GM21825 (cell line): ENCODE measurements around the gene MEG3.

Experiments used
- ATAC-seq: cut with Tn5 transposase; IDR thresholded peaks from one replicate; pipeline ENCODE4 v1.9.1; 2021; ENCODE audit warnings: mild to moderate bottlenecking, moderate library complexity; ENCODE audit not compliant: unreplicated experiment

The MEG3 gene

GRCh38 chr14:100862277-100862676, 36.4 kb downstream of the MEG3 start:
- ATAC-seq = no peak

- ATAC-seq = no peak
Measured at GRCh38 chr14:100862793-100863192, 36.9 kb downstream of the MEG3 start.

- no peak for ATAC-seq
Measured at GRCh38 chr14:100864206-100864605, 38.3 kb downstream of the MEG3 start.

DNA sequence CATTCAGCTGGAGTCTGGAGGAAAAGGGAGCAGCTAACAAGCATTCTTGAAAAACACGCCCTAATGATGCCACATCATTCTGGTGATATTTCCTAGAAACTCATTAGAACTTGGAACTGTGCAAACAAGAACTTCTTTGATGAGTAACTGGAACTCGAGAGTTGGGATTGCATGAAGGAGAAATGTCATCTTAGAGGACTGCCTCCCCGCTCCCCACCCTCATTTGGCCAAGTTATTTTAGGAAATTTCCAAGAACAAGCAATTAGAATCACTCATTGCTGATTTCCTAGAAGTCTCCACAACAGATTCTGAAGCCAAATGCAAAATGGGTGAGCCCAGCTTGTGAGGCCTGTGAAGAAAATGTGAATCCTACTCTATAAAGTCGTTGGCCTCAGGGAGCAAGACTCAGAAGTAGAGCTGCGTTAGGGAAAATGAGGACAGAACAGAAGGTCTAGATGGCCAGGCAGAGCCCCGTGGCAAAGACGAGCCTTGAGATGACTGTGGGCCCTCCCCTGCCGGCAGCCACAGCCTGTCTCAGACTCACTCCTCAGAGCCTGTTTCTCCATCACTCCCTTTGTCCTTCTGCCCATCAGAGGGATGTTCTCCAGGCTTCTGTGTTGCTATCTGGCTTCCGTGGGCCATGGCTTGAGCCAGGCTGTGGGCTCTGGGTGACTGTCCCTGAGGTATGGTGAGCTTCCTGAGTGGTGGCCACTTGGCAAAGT, 39.2 kb downstream of the MEG3 start:
- no peak for ATAC-seq

- ATAC-seq = no peak
Measured at GRCh38 chr14:100865682-100866591, 40.0 kb downstream of the MEG3 start.

GRCh38 chr14:100866666-100867630, 41.0 kb downstream of the MEG3 start:
- ATAC-seq = no peak

DNA sequence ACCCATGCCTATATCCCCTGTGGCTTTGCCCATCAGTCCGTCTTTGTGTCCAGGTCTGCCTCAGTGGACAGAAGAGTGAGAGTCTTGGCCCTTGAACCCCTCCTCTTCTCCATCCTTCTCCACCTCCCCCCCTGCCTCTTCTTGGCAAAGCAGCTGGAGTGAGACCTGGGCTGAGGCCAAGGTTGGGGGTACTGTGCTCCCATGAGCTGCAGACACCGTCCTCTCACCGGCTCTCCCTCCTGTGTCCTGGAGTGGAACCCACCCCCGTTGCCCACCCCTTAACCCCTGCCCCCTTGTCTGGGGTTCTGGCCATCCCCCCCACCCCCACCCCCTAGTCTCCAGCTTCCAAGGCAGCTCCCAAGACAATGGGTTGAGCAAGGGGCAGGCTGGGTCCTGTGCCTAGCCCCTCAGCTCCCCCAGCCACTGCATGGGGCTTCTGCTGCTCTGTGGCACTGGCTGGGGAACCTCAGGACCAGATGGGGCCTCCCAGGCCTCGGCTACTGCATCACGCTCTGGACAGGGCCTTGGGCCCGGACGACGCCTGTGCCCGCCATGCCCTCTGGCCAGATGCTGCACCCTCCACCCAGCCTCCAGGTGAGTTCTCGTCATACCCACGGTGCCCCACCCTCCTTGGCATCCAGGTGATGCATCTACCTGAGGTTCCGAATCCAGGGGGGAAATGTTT, 41.9 kb downstream of the MEG3 start:
- no peak for ATAC-seq

- ATAC-seq = no peak
Measured at GRCh38 chr14:100868621-100869370, 42.9 kb downstream of the MEG3 start.

GRCh38 chr14:100871234-100872186, 45.6 kb downstream of the MEG3 start:
- ATAC-seq = no peak

DNA sequence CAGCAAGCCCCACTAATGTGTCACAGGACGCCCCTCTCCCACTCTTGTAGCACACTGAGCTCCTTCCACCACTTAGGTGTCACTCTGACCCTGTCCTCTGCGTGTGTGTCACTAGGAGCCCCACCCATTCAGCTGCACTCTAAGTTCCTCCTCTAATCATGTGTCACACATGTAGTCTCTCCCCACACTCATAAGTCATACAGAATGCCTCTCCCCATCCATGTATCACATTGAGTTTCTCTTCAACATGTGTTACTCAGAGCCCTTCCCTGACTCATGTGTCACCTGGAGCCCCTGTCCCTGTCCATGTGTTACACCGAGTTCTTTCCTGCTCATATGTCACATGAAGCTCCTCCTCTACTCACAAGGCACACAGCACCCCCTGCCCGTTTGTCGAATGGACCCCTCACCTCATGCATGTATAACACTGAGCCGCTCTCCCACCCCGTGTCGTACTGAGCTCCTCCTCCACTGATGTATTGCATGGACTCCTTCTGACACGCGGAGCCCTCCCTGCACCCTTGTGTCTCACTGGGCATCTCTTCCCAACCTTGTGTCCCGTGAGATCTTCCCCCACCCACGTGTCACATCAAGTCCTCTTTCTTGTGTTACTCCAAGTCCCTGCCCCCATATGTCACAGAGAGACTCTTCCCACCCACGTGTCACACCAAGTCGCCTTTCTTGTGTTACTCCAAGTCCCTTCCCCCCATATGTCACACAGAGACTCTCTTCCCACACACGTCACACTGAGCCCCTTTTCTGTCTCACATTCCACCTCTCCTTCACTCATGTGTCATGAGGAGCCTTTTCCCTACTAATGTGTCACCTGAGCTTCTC, 46.6 kb downstream of the MEG3 start:
- ATAC-seq = no peak

DNA sequence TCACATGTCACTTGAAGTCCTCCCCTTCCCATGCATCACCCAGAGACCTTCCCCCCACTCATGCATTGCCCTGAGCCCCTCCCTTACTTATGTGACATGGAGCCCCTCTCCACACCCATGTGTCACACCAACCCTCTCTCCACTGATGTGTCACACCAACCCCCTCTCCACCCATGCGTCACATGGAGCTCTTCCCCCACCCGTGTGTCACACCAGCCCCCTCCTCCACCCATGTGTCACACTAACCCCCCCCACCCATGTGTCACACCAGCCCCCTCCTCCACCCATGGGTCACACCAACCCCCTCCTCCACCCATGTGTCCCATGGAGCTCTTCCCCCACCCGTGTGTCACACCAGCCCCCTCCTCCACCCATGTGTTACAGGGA, 47.2 kb downstream of the MEG3 start:
- ATAC-seq = no peak

- no peak for ATAC-seq
Measured at GRCh38 chr14:100874051-100874410, 48.1 kb downstream of the MEG3 start.

GRCh38 chr14:100874411-100875091, 48.6 kb downstream of the MEG3 start:
- no peak for ATAC-seq

DNA sequence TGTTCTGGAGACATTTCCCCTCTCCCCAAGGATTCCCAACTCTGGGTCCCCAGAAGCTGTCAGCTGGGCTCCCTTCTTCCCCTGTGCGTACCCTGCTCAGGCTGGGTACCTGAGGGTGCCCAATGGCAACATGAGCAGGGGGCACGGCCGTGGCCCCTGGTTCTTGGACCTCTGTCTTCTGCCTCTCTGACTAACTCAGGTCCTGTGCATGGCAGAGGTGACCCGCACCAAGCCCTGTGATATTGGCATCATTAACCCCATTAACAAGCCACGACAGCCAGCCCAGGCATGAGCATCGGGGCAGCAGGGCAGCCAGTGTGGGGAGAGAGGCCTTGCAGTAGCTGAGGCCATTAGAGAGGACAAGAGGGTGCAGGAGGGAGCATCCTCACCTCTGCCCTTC, 49.2 kb downstream of the MEG3 start:
- no peak for ATAC-seq

GRCh38 chr14:100875861-100876590, 50.1 kb downstream of the MEG3 start:
- no peak for ATAC-seq

- no peak for ATAC-seq
Measured at GRCh38 chr14:100878271-100879146, 52.6 kb downstream of the MEG3 start.
